MM.1S (cell line): ENCODE measurements around the gene PARD3.

ENCODE experiments used
- CTCF ChIP-seq: fragments of 300-600 bp; sonication (generic); IDR thresholded peaks from 2 replicates; pipeline ENCODE4 v1.5.1; 2016; ENCODE audit warnings: antibody characterized with exemption, low read length, mixed read lengths
- EZH2 ChIP-seq: fragments of 300-600 bp; sonication (generic); optimal IDR thresholded peaks from 2 replicates; pipeline ENCODE3; 2017; ENCODE audit warnings: low read depth, mild to moderate bottlenecking, antibody characterized with exemption, low read length, mixed read lengths
- EZH2phosphoT487 ChIP-seq: fragments of 300-600 bp; sonication (generic); IDR thresholded peaks from 2 replicates; pipeline ENCODE4 v1.6.1; 2018; ENCODE audit warnings: antibody characterized with exemption, low read length

GRCh38 chr10:34389801-34390200 lies 425.3 kb downstream of the PARD3 start:
- TF ChIP-seq CTCF (no peak), EZH2phosphoT487 (no peak), EZH2 (no peak)
